PFSK-1 (cell line): Measurements from ENCODE around the gene SLC35E1.

ENCODE experiments used
- FOXP2 ChIP-seq: optimal IDR thresholded peaks from 2 replicates; pipeline ENCODE3; 2011; ENCODE audit warnings: borderline replicate concordance, control low read depth, inconsistent platforms; ENCODE audit not compliant: insufficient read depth; ENCODE audit errors: extremely low read length, extremely low read depth
- POLR2AphosphoS5 ChIP-seq: IDR thresholded peaks from 2 replicates; pipeline ENCODE4 v1.6.1; 2012; ENCODE audit warnings: low read depth, mild to moderate bottlenecking, control low read depth, low read length, moderate library complexity
- SIN3A ChIP-seq: IDR thresholded peaks from 2 replicates; pipeline ENCODE4 v1.6.1; 2012; ENCODE audit warnings: mild to moderate bottlenecking, low read length, moderate library complexity, borderline replicate concordance; ENCODE audit not compliant: insufficient read depth
- TAF1 ChIP-seq: IDR thresholded peaks from 2 replicates; pipeline ENCODE4 v1.6.1; 2012; ENCODE audit warnings: low read length, control low read depth, borderline replicate concordance; ENCODE audit not compliant: insufficient read depth
- TF ChIP-seq, protein P1 (sequence below), 2 experiments: IDR thresholded peaks; 2 replicates each; pipeline versions ENCODE4 v1.6.1 to v1.8.0; 2011 to 2012; ENCODE audit warnings: low read depth in 2 of 2, low read length in 2 of 2, control low read depth in 1 of 2, inconsistent platforms in 1 of 2, mild to moderate bottlenecking in 1 of 2, moderate library complexity in 1 of 2; ENCODE audit not compliant: insufficient read depth in 1 of 2

The SLC35E1 gene

DNA sequence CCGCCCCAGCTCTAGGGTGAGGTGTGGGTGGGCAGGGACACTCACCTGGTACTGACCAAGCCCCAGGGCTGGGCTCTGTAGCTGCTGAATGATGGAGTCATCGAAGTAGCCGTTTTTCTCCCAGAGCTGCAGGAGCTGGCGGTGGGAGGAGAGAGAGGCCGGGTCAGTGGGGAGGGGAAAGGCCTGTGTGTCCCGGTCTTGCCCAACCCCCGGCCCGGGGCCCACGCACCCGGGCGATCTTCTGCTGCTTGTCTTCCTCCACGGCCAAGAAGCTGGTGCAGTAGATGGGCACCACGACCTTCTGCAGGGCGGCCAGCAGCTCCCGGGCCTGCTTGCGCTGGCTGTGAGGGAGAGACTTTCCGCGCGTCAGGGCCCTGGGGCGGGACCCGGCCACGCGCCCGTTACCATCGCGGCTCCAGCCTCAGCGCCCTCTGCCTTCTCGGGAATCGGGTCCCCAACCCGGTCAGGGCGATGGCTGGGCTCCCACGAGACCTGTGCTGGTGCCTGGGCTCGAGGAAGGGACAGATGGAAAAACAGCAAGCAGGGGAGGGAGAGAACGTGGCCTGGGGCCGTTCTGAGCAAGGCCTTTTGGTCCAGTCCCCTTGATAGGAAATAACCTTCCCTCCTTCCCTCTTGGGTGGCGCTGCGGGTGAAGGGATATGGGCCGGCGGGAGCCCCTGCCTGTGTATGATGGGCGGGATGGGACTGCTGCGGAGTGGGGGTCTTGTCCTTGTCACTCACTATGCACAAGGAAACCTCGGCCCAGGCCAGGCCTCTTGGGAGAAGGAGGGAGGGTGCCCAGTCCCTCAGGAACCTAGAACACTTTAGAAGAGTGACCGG lies 41.5 kb downstream of the SLC35E1 start:
- no peak for TF ChIP-seq SIN3A
- TF ChIP-seq, protein P1, sequence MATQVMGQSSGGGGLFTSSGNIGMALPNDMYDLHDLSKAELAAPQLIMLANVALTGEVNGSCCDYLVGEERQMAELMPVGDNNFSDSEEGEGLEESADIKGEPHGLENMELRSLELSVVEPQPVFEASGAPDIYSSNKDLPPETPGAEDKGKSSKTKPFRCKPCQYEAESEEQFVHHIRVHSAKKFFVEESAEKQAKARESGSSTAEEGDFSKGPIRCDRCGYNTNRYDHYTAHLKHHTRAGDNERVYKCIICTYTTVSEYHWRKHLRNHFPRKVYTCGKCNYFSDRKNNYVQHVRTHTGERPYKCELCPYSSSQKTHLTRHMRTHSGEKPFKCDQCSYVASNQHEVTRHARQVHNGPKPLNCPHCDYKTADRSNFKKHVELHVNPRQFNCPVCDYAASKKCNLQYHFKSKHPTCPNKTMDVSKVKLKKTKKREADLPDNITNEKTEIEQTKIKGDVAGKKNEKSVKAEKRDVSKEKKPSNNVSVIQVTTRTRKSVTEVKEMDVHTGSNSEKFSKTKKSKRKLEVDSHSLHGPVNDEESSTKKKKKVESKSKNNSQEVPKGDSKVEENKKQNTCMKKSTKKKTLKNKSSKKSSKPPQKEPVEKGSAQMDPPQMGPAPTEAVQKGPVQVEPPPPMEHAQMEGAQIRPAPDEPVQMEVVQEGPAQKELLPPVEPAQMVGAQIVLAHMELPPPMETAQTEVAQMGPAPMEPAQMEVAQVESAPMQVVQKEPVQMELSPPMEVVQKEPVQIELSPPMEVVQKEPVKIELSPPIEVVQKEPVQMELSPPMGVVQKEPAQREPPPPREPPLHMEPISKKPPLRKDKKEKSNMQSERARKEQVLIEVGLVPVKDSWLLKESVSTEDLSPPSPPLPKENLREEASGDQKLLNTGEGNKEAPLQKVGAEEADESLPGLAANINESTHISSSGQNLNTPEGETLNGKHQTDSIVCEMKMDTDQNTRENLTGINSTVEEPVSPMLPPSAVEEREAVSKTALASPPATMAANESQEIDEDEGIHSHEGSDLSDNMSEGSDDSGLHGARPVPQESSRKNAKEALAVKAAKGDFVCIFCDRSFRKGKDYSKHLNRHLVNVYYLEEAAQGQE (IDR thresholded peaks at IDR 0.05; ENCODE audit: insufficient read depth in 1 of 2, low read depth in 2 of 2, low read length in 2 of 2): no peak
- TF ChIP-seq TAF1: no peak
- no peak for TF ChIP-seq FOXP2
- TF ChIP-seq POLR2AphosphoS5: no peak

DNA sequence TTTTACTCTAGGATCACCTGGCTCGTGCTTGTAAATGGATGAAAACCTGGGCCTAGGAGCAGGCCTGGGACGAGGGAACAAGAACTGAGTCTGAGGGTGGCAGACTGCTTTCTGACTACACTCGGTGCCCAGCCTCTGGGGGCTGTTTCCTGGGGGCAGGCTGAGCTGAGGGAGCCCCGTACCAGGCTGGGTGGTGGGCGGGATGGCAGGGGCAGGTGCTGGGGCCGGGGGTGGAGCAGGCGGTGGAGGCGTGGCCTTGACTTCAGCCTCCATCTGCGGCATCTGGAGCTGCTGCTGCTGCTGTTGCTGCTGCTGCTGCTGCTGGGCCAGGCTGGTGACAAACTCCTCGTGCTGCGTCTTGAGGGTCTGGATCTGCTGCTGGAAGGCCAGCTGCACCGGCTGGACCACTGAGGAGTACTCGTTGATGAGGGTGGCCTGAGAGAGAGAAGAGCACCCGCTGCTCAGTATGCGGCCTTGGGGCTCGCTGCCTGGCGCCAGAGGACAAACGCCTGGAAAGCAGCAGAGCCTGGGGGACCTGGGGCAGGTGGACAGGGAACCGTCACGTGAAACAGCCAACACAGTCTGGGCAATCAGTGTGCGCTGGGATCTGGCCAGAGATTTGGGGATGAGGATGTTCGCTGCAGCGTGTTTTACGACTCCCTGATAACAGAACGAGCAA lies 42.6 kb downstream of the SLC35E1 start:
- no peak for TF ChIP-seq SIN3A
- TF ChIP-seq TAF1: no peak
- no peak for TF ChIP-seq FOXP2
- TF ChIP-seq, protein P1 (IDR thresholded peaks at IDR 0.05; ENCODE audit: insufficient read depth in 1 of 2, low read depth in 2 of 2, low read length in 2 of 2): no peak
- TF ChIP-seq POLR2AphosphoS5: no peak

DNA sequence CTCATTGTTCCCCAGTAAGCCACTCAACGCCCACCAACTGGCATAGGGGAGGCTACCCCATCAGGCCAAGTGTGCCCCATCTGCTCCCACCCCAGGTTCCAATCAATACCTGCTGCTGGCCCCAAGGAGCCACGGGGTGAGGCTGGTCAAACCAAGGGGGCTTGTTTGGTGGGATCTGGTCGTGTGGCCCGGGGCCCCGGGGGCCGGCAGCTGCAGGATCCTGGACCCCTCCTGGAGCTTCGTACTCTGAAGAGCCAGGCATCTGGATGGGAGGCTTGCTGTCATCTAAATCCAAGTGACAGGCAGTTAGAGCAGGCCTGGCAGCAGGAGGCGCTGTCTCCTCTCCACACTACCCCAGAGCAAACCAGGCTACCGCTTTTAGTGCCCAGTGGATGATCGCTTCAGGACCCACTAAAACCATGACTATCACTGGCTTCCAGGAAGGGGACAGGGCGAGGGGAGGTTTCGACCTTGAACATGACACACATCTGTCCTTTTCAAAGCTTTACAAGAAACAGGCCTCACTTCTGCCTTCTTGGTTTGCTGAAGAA lies 44.2 kb downstream of the SLC35E1 start:
- TF ChIP-seq SIN3A (no peak), TAF1 (no peak), POLR2AphosphoS5 (no peak), FOXP2 (no peak)
- TF ChIP-seq, protein P1 (IDR thresholded peaks at IDR 0.05; ENCODE audit: insufficient read depth in 1 of 2, low read depth in 2 of 2, low read length in 2 of 2): no peak

DNA sequence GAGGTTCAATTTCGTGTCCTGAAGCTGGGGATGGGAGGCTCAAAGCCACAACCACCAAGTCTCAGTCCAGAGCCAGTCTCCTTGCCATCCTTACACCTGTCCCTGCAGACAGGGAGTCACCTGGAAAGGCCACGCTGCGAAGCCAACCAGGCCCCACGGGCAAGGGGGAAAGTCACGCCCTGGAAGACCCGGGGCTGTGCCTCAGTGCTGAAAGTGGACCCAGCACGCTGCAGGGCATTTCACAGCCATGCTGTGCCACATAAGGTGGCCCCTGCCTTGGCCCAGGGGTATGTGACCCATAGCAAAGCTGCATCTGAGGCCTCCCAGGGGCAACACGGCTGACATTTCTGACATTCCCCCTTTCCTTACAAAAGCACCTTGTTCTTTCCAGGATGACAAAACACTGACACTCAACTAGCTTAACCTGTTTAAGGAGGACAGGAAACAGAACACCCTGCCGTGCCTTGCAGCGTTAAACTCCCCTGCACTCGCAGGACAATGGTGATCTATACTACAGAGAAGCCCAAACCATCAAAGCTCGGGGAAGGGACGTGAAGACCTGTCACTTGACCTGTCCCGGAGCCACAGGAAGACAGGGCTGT lies 44.8 kb downstream of the SLC35E1 start:
- TF ChIP-seq, protein P1 (IDR thresholded peaks at IDR 0.05; ENCODE audit: insufficient read depth in 1 of 2, low read depth in 2 of 2, low read length in 2 of 2): no peak
- no peak for TF ChIP-seq FOXP2
- no peak for TF ChIP-seq SIN3A
- no peak for TF ChIP-seq TAF1
- no peak for TF ChIP-seq POLR2AphosphoS5
